Embryonic facial prominence (tissue), 1 donor: ENCODE results near the gene TTBK2.

Experiments used
- DNase-seq: peaks from one replicate; pipeline ENCODE4 v3.0.0-alpha.2; 2016; ENCODE audit errors: extremely low spot score

The TTBK2 gene

DNA sequence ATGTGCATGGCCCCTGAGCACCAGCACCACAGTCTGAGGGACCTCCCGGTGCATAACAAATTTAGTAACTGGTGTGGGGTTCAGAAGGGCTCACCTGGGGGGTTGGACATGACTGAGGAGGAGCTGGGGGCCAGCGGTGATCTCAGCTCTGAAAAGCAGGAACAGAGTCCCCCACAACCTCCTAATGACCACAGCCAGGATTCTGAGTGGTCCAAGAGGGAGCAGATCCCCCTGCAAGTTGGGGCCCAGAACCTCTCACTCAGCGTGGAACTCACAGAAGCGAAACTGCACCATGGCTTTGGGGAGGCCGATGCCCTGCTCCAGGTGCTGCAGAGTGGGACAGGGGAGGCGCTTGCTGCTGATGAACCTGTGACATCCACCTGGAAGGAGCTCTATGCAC, 226.6 kb downstream of the TTBK2 start:
- DNase-seq = no peak

DNA sequence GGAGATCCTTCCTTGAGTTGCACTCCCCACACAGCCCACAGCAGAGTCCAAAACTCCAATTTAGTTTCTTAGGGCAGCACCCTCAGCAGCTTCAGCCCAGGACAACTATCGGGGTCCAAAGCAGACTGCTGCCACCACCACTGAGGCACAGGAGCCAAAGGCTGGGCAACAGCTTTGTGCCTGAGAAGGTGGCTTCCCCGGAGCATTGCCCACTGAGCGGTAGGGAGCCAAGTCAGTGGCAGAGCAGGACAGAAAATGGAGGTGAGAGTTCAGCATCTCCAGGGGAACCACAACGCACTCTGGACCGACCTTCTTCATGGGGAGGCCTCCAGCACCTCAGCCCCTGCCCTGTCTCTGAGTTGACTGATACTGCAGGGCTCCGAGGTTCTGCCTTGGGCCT, 227.1 kb downstream of the TTBK2 start:
- no peak for DNase-seq

- no peak for DNase-seq
These were observed 227.6 kb downstream of the TTBK2 start for GRCh38 chr15:42692997-42693396.

DNA sequence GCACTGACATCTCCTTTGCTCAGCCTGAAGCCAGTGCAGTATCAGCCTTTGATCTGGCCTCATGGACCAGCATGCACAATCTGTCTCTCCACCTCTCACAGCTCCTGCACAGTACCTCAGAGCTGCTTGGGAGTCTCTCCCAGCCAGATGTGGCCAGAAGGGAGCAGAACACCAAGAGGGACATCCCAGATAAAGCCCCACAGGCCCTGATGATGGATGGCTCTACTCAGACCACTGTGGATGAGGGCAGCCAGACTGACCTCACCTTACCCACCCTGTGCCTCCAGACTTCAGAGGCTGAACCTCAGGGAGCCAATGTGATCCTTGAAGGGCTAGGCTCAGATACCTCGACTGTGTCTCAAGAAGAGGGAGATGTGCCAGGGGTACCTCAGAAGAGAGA, 228.0 kb downstream of the TTBK2 start:
- DNase-seq = no peak

DNA sequence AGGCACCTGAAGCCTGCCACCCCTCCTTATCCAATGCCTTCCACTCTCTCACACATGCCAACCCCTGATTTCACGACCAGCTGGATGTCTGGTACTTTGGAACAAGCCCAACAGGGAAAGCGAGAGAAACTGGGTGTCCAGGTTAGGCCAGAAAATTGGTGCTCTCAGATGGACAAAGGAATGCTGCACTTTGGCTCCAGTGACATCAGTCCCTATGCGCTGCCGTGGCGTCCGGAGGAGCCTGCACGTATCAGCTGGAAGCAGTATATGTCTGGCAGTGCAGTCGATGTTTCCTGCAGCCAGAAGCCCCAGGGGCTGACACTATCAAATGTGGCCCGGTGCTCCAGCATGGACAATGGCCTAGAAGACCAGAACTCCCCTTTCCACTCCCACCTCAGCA, 228.8 kb downstream of the TTBK2 start:
- DNase-seq = no peak

GRCh38 chr15:42691308-42691707, 229.3 kb downstream of the TTBK2 start:
- no peak for DNase-seq
